ENCODE measurements around the gene WSB1.

GRCh38 chr17:27293359-27293897, 486 bp upstream of the WSB1 start:
- TF ChIP-seq POLR2AphosphoS5 (IDR thresholded peaks at IDR 0.05; ENCODE audit: low read depth, low read length), result no peak
- TF ChIP-seq POLR2A (IDR thresholded peaks at IDR 0.05; ENCODE audit: low read depth, low read length), result no peak

Measured in GM12892 (cell line).